Astrocyte of the spinal cord (primary cell): ENCODE measurements around the gene ARHGAP23.

ENCODE experiments used
- DNase-seq: peaks from one replicate; pipeline ENCODE4 v3.0.0; 2011; ENCODE audit warnings: low read depth, low spot score
- H3K4me3 ChIP-seq: 2 replicates; pipeline ENCODE4 v1.5.1; 2011; ENCODE audit warnings: low read depth, mild to moderate bottlenecking, low read length, moderate library complexity
- in situ Hi-C: cut with HindIII; loops from 2 replicates; pipeline ENCODE4 v1.10.0; 2017; ENCODE audit warnings: low sequenced_read_pairs
- TF ChIP-seq, protein P1 (sequence below): IDR thresholded peaks from 2 replicates; pipeline ENCODE4 v1.5.1; 2012; ENCODE audit warnings: low read depth, mild to moderate bottlenecking, low read length, inconsistent platforms

Gene ARHGAP23

GRCh38 chr17:38557836-38558727 is 129.8 kb downstream of the ARHGAP23 start:
- TF ChIP-seq, protein P1, sequence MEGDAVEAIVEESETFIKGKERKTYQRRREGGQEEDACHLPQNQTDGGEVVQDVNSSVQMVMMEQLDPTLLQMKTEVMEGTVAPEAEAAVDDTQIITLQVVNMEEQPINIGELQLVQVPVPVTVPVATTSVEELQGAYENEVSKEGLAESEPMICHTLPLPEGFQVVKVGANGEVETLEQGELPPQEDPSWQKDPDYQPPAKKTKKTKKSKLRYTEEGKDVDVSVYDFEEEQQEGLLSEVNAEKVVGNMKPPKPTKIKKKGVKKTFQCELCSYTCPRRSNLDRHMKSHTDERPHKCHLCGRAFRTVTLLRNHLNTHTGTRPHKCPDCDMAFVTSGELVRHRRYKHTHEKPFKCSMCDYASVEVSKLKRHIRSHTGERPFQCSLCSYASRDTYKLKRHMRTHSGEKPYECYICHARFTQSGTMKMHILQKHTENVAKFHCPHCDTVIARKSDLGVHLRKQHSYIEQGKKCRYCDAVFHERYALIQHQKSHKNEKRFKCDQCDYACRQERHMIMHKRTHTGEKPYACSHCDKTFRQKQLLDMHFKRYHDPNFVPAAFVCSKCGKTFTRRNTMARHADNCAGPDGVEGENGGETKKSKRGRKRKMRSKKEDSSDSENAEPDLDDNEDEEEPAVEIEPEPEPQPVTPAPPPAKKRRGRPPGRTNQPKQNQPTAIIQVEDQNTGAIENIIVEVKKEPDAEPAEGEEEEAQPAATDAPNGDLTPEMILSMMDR = peak; percentile 95
- peak; percentile 85 for DNase-seq
- H3K4me3 ChIP-seq = peak overlapping the region; percentile 30
- in situ Hi-C loops = no loop called here

DNA sequence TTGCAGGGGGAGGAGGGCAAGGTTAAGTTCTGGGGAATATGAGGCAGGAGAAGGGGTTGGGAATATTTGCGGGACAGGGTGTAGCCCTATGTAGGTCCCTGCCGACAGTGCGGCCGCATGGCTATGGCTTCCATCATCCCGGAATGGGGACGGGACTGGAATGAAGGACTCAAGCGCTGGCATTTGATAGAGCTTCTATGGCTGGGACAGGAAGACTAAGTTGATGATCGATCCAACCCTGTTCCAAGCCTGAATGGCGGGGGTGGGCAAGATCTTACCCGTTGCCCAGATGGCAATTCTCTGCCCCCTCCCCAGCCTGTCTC is 130.4 kb downstream of the ARHGAP23 start:
- no peak overlapping the region for H3K4me3 ChIP-seq
- in situ Hi-C loops = no loop called here
- TF ChIP-seq, protein P1 = no peak
- DNase-seq = no peak

GRCh38 chr17:38559051-38559879 is 131.0 kb downstream of the ARHGAP23 start:
- in situ Hi-C loops = no loop called here
- no peak for DNase-seq
- H3K4me3 ChIP-seq = no peak overlapping the region

GRCh38 chr17:38559880-38560230 is 131.6 kb downstream of the ARHGAP23 start:
- no peak for DNase-seq
- TF ChIP-seq, protein P1 = no peak
- H3K4me3 ChIP-seq = no peak overlapping the region
- in situ Hi-C loops = no loop called here

More at GRCh38 chr17:38559051-38559879, 131.0 kb downstream of the ARHGAP23 start:
- TF ChIP-seq, protein P1 = no peak

- TF ChIP-seq, protein P1 = no peak
- in situ Hi-C loops = no loop called here
- H3K4me3 ChIP-seq = no peak overlapping the region
- DNase-seq = peak; percentile 51
These were observed 132.4 kb downstream of the ARHGAP23 start for GRCh38 chr17:38560503-38561318.
